Progenitor cell of endocrine pancreas (in vitro differentiated cells): ENCODE data around the gene ARL4A. TPM values are rescaled to one million over a fixed set of nuclear protein-coding genes. Genes with fewer than 3 reads are reported as not detected.
"Not testable (repeated sequence)": the region's sequence is repeated elsewhere in the genome, so short reads cannot be mapped to it uniquely, and the experiment has no call there.

Experiments used
- DNase-seq: peaks from one replicate; pipeline ENCODE4 v3.0.0; 2021; ENCODE audit warnings: low spot score; ENCODE audit not compliant: unreplicated experiment
- H3K27ac Mint-ChIP-seq: 2 replicates; pipeline ENCODE4 v1.8.0; 2021; ENCODE audit warnings: mild to moderate bottlenecking, moderate library complexity, mixed read lengths
- H3K27me3 Mint-ChIP-seq: 2 replicates; pipeline ENCODE4 v1.8.0; 2021; ENCODE audit warnings: mixed read lengths
- H3K36me3 Mint-ChIP-seq: 2 replicates; pipeline ENCODE4 v1.8.0; 2022; ENCODE audit warnings: mixed read lengths; ENCODE audit not compliant: insufficient read depth
- H3K4me1 Mint-ChIP-seq: 2 replicates; pipeline ENCODE4 v1.8.0; 2021; ENCODE audit warnings: low read depth, mixed read lengths
- H3K4me3 Mint-ChIP-seq: 2 replicates; pipeline ENCODE4 v1.8.0; 2021; ENCODE audit warnings: low read depth, mild to moderate bottlenecking, moderate library complexity, mixed read lengths
- H3K9me3 Mint-ChIP-seq: 2 replicates; pipeline ENCODE4 v1.8.0; 2021; ENCODE audit warnings: low read depth, mixed read lengths
- CTCF ChIP-seq: fragments of 200-600 bp; sonication (generic); IDR thresholded peaks from one replicate; pipeline ENCODE4 v1.5.0; 2021; ENCODE audit warnings: antibody characterized with exemption, mild to moderate bottlenecking; ENCODE audit not compliant: unreplicated experiment
- total RNA-seq: library from RNA; stranded (reverse); gene quantifications from 2 replicates; pipeline ENCODE4 v1.2.1, GENCODE V29; 2021

The ARL4A gene
- total RNA-seq, 1 donor from 2014 or later, result 10.9 TPM

DNA sequence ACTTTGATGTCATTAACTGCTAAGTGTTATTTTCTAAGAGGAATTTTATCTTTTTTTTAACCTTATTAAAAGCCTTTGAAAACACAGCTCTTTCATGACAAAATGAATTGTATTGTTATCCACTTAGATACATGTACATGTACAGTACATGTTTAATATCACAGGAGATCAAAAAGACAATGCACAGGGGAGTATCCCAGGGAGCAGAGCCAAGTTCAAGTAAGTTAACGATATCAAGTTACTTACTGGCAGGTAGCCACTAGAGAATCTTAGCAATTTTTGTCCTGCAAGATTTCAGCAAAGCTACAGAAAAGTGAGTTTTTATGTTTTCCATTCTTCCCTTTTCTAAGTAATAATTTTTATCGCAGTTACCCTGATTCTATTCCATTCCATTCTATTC is 33.9 kb upstream of the ARL4A start:
- no peaks in the 10 kb centered on the region for H3K9me3 Mint-ChIP-seq
- TF ChIP-seq CTCF, result no peak
- no peak for DNase-seq
- no peaks in the 10 kb centered on the region for H3K36me3 Mint-ChIP-seq
- no peak overlapping the region for H3K4me3 Mint-ChIP-seq
- no peak overlapping the region for H3K27ac Mint-ChIP-seq
- peaks cover 2% of the 10 kb centered on the region for H3K4me1 Mint-ChIP-seq
- H3K27me3 Mint-ChIP-seq, result no peaks in the 10 kb centered on the region

DNA sequence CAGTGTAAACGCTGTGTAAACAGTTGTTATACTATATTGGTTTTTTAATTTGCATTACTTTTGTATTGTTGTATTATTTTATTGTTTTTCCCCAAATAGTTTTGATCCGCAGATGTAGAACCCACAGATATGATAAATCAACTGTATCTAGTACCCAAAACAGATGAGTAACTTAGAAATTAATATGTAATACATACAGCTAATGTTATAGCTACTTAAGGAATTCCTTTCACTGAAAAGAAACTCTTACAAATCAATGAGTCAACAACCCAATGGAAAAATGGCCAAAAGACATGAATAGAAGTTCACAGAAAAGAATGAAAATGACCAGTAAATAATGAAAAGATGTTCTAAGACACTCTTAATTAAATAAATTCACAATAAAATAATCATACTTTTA is 32.3 kb upstream of the ARL4A start:
- Mint-ChIP-seq H3K27ac (no peak overlapping the region), H3K36me3 (no peaks in the 10 kb centered on the region), H3K9me3 (peaks cover 6% of the 10 kb centered on the region), H3K4me3 (no peak overlapping the region), H3K4me1 (no peaks in the 10 kb centered on the region), H3K27me3 (no peaks in the 10 kb centered on the region)
- no peak for TF ChIP-seq CTCF
- no peak for DNase-seq

DNA sequence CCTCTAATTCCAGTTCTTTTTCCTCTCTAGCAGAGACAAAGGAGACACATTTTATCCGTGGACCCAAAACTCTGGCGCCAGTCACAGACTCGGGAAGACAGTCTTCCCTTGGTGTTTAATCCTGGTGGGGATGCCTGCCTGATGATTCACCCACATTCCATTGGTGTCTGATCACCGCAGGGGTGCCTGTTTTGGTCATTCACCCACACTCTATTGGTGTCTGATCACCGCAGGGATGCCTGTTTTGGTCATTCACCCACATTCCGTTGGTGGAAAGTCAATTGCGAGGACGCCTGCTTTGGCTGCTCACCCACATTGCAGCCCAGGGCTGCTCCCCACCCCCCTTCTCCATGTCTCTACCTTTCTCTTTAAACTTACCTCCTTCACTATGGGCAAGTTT is 27.0 kb upstream of the ARL4A start:
- H3K9me3 Mint-ChIP-seq, H3K4me3 Mint-ChIP-seq, H3K4me1 Mint-ChIP-seq, DNase-seq, H3K27ac Mint-ChIP-seq, H3K27me3 Mint-ChIP-seq, H3K36me3 Mint-ChIP-seq: not testable (repeated sequence)

DNA sequence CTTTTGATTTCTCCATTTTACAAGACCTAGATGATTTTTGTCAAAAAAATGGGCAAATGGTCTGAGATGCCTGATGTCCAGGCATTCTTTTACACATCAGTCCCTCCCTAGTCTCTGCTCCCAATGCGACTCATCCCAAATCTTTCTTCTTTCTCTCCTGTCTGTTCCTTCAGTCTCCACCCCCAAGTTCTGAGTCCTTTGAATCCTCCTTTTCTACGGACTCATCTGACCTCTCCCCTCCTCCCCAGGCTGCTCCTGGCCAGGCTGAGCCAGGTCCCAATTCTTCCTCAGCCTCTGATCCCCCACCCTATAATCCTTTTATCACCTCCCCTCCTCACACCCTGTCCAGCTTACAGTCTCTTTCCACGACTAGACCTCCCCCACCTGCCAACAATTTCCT is 26.4 kb upstream of the ARL4A start:
- not testable (repeated sequence) for DNase-seq, H3K4me1 Mint-ChIP-seq, H3K9me3 Mint-ChIP-seq, H3K4me3 Mint-ChIP-seq, H3K27me3 Mint-ChIP-seq, H3K27ac Mint-ChIP-seq, H3K36me3 Mint-ChIP-seq

- H3K4me1 Mint-ChIP-seq, result peaks cover 1% of the 10 kb centered on the region
- no peak for DNase-seq
- TF ChIP-seq CTCF, result no peak
- no peaks in the 10 kb centered on the region for H3K27me3 Mint-ChIP-seq
- no peak overlapping the region for H3K27ac Mint-ChIP-seq
- H3K9me3 Mint-ChIP-seq, result peaks cover 8% of the 10 kb centered on the region
- no peaks in the 10 kb centered on the region for H3K36me3 Mint-ChIP-seq
- no peak overlapping the region for H3K4me3 Mint-ChIP-seq
These were observed 25.9 kb upstream of the ARL4A start for GRCh38 chr7:12661581-12661980.

GRCh38 chr7:12670000-12670729 is 17.3 kb upstream of the ARL4A start:
- Mint-ChIP-seq H3K4me3 (no peak overlapping the region), H3K4me1 (peaks cover 1% of the 10 kb centered on the region), H3K9me3 (peaks cover under 1% of the 10 kb centered on the region), H3K27ac (no peak overlapping the region), H3K36me3 (no peaks in the 10 kb centered on the region), H3K27me3 (no peaks in the 10 kb centered on the region)
- TF ChIP-seq CTCF, result no peak
- no peak for DNase-seq
